NB4 (cell line): ENCODE results near the gene PCDHGA10.

ENCODE experiments used
- CTCF ChIP-seq: IDR thresholded peaks from one replicate; pipeline ENCODE4 v1.5.1; 2012; ENCODE audit warnings: low read depth, low read length
- POLR2A ChIP-seq: IDR thresholded peaks from 2 replicates; pipeline ENCODE4 v1.6.1; 2011; ENCODE audit warnings: mild to moderate bottlenecking; ENCODE audit not compliant: insufficient read length; ENCODE audit errors: extremely low read depth

GRCh38 chr5:141437221-141437620, 24.4 kb downstream of the PCDHGA10 start:
- TF ChIP-seq CTCF (no peak), POLR2A (no peak)
